WTC11 (cell line): ENCODE data around the gene RGS9BP. TPM values are rescaled to one million over a fixed set of nuclear protein-coding genes. Genes with fewer than 3 reads are reported as not detected.

Experiments
- ATAC-seq: fragments of 200-7000 bp; cut with Tn5 transposase; 2 replicates; pipeline ENCODE4 v1.10.0; 2021; ENCODE audit warnings: mild to moderate bottlenecking, moderate library complexity
- CTCF ChIA-PET: fragments of 300-600 bp; sonication (Branson Sonifier 250); formaldehyde crosslinking; loops from one replicate; lab custom pipeline; 2021; ENCODE audit warnings: antibody characterized with exemption; lab: Charles Lee
- POLR2A ChIA-PET: fragments of 350-600 bp; sonication (Branson Sonifier 250); formaldehyde crosslinking; loops from one replicate; lab custom pipeline; 2021; ENCODE audit warnings: antibody characterized with exemption; lab: Charles Lee
- DNase-seq: peaks from one replicate; pipeline ENCODE4 v3.0.0; 2021; ENCODE audit warnings: low spot score
- H3K27ac Mint-ChIP-seq: 2 replicates; pipeline ENCODE4 v1.8.0; 2021; ENCODE audit warnings: mixed read lengths
- H3K27me3 Mint-ChIP-seq: 2 replicates; pipeline ENCODE4 v1.8.0; 2021; ENCODE audit warnings: low read depth, mild to moderate bottlenecking, moderate library complexity, mixed read lengths
- H3K36me3 Mint-ChIP-seq: 2 replicates; pipeline ENCODE4 v1.8.0; 2021; ENCODE audit warnings: mixed read lengths
- H3K4me1 Mint-ChIP-seq: 2 replicates; pipeline ENCODE4 v1.8.0; 2022; ENCODE audit warnings: mixed read lengths
- H3K4me3 Mint-ChIP-seq: 2 replicates; pipeline ENCODE4 v1.8.0; 2021; ENCODE audit warnings: mild to moderate bottlenecking, moderate library complexity, mixed read lengths
- H3K9me3 Mint-ChIP-seq: 2 replicates; pipeline ENCODE4 v1.8.0; 2021; ENCODE audit warnings: mixed read lengths
- ATF1 ChIP-seq: sonication (generic); formaldehyde crosslinking; IDR thresholded peaks from 2 replicates; pipeline ENCODE4 v1.8.1; 2023; ENCODE audit warnings: mild to moderate bottlenecking, moderate library complexity, missing genetic modification reagents
- ATF3 ChIP-seq: sonication (generic); formaldehyde crosslinking; conservative IDR thresholded peaks from 2 replicates; pipeline ENCODE4 v1.8.1; 2022; ENCODE audit warnings: mild to moderate bottlenecking, missing genetic modification reagents
- ATF6 ChIP-seq: sonication (generic); formaldehyde crosslinking; IDR thresholded peaks from 2 replicates; pipeline ENCODE4 v1.8.1; 2023; ENCODE audit warnings: mild to moderate bottlenecking, missing genetic modification reagents
- CTCF ChIP-seq: fragments of 200-600 bp; IDR thresholded peaks from 2 replicates; pipeline ENCODE4 v1.8.0; 2022; ENCODE audit warnings: antibody characterized with exemption
- ERG ChIP-seq: fragments of 250-450 bp; sonication (Bioruptor Pico); IDR thresholded peaks from 2 replicates; pipeline ENCODE4 v1.8.0; 2021; ENCODE audit warnings: mild to moderate bottlenecking
- ETV6 ChIP-seq: sonication (generic); formaldehyde crosslinking; IDR thresholded peaks from 2 replicates; pipeline ENCODE4 v1.8.1; 2022; ENCODE audit warnings: mild to moderate bottlenecking, missing genetic modification reagents
- FOXP4 ChIP-seq: sonication (generic); formaldehyde crosslinking; IDR thresholded peaks from 2 replicates; pipeline ENCODE4 v1.8.0; 2022; ENCODE audit warnings: mild to moderate bottlenecking, missing genetic modification reagents
- JAZF1 ChIP-seq: fragments of 250-450 bp; sonication (Bioruptor Pico); IDR thresholded peaks from 2 replicates; pipeline ENCODE4 v1.9.0; 2021; ENCODE audit warnings: moderate library complexity, mild to moderate bottlenecking, inconsistent platforms
- NFATC4 ChIP-seq: fragments of 250-450 bp; sonication (Bioruptor Pico); IDR thresholded peaks from 2 replicates; pipeline ENCODE4 v1.9.0; 2021; ENCODE audit warnings: mild to moderate bottlenecking
- PRRX2 ChIP-seq: fragments of 250-450 bp; sonication (Bioruptor Pico); IDR thresholded peaks from 2 replicates; pipeline ENCODE4 v1.8.0; 2021; ENCODE audit warnings: mild to moderate bottlenecking
- ZNF219 ChIP-seq: sonication (generic); formaldehyde crosslinking; IDR thresholded peaks from 2 replicates; pipeline ENCODE4 v1.8.0; 2023; ENCODE audit warnings: missing genetic modification reagents, mild to moderate bottlenecking, borderline replicate concordance
- ZNF263 ChIP-seq: sonication (generic); formaldehyde crosslinking; IDR thresholded peaks from 2 replicates; pipeline ENCODE4 v1.8.1; 2022; ENCODE audit warnings: low read depth, mild to moderate bottlenecking, moderate library complexity, missing genetic modification reagents
- ZNF671 ChIP-seq: fragments of 250-450 bp; sonication (Bioruptor Pico); IDR thresholded peaks from 2 replicates; pipeline ENCODE4 v1.8.0; 2021; ENCODE audit warnings: mild to moderate bottlenecking
- total RNA-seq: library from RNA; stranded (reverse); gene quantifications from 3 replicates; pipeline ENCODE4 v1.2.3, GENCODE V29; 2021
- TF ChIP-seq, protein P1 (sequence below): fragments of 250-450 bp; sonication (Bioruptor Pico); conservative IDR thresholded peaks from 2 replicates; pipeline ENCODE4 v1.9.0; 2021; ENCODE audit warnings: mild to moderate bottlenecking
- TF ChIP-seq, protein P2 (sequence below): fragments of 250-450 bp; sonication (Bioruptor Pico); IDR thresholded peaks from 2 replicates; pipeline ENCODE4 v1.9.0; 2021; ENCODE audit warnings: mild to moderate bottlenecking, borderline replicate concordance
- TF ChIP-seq, protein P3 (sequence below): sonication (generic); formaldehyde crosslinking; IDR thresholded peaks from 2 replicates; pipeline ENCODE4 v1.8.1; 2022; ENCODE audit warnings: low read depth, mild to moderate bottlenecking, moderate library complexity, missing genetic modification reagents, borderline replicate concordance

The RGS9BP gene
- total RNA-seq, 1 experiment from 2014 or later = 0.24 TPM

DNA sequence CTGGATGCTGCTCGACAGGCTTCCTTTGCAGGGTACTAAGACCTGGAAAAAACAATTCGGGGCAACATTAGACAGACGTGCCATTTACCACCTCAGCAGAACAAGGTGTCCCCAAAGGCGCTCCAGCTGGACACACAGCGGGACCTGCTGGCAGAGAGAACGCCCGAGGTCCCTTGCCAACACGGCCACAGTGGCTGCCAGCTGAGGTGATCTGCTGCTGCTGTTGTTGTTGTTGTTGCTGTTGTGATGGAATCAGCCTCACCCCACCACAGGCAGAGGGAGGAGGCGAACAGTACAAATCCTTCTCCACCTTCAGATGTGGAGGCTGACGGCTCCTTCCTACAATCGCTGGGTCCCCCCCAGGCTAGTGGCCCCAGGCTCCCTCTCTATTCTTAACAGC lies 25.9 kb upstream of the RGS9BP start (continued):
- TF ChIP-seq ZNF219 (CRISPR knock-in tag) = no peak
- TF ChIP-seq JAZF1 (CRISPR knock-in tag) = no peak
- TF ChIP-seq ATF6 (CRISPR knock-in tag) = no peak

GRCh38 chr19:32650671-32651070 lies 25.0 kb upstream of the RGS9BP start:
- ATAC-seq = no peak

More at GRCh38 chr19:32650671-32651070, 25.0 kb upstream of the RGS9BP start:
- H3K4me1 Mint-ChIP-seq = peaks cover 20% of the 10 kb centered on the region
- no peak overlapping the region for H3K27ac Mint-ChIP-seq
- CTCF ChIA-PET = interaction anchor here (1.0 kb wide), 1 partner anchor 20 kb away, joined by 6 read pairs; no protein-coding TSS in a partner anchor
- TF ChIP-seq CTCF (no peak), ATF3 (CRISPR knock-in tag) (no peak), ERG (no peak), ZNF671 (no peak), ZNF263 (CRISPR knock-in tag) (no peak), PRRX2 (CRISPR knock-in tag) (no peak), ETV6 (no peak), ATF1 (CRISPR knock-in tag) (no peak), NFATC4 (CRISPR knock-in tag) (no peak), FOXP4 (CRISPR knock-in tag) (no peak)
- TF ChIP-seq, protein P1, sequence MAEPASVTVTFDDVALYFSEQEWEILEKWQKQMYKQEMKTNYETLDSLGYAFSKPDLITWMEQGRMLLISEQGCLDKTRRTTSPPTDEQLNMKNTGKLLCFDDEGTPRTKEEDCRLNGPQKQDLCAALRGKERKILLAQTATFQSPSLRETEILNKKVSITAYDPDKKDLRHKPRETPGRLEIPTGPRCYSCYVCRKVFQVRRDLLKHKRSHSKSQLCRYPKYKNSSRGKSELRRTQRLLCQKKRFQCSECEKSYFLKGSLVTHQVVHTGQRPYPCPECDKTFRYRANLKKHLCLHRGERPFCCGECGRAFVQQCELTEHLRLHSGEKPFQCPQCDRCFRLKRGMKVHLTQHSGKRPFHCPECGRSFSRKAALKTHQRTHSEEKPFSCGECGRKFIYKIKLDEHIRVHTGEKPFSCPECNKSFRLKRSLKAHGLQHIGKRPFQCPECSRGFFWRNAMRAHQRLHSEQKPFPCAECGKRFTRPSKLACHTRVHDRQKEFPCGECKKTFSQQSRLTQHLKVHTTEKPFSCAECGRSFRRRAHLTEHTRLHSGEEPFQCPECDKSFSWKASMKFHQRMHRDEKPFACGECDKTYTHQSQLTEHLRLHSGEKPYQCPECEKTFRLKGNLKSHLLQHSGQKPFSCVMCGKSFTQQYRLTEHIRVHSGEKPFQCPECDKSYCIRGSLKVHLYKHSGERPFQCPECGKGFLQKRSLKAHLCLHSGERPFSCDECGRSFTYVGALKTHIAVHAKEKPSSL = no peak
- TF ChIP-seq, protein P2, sequence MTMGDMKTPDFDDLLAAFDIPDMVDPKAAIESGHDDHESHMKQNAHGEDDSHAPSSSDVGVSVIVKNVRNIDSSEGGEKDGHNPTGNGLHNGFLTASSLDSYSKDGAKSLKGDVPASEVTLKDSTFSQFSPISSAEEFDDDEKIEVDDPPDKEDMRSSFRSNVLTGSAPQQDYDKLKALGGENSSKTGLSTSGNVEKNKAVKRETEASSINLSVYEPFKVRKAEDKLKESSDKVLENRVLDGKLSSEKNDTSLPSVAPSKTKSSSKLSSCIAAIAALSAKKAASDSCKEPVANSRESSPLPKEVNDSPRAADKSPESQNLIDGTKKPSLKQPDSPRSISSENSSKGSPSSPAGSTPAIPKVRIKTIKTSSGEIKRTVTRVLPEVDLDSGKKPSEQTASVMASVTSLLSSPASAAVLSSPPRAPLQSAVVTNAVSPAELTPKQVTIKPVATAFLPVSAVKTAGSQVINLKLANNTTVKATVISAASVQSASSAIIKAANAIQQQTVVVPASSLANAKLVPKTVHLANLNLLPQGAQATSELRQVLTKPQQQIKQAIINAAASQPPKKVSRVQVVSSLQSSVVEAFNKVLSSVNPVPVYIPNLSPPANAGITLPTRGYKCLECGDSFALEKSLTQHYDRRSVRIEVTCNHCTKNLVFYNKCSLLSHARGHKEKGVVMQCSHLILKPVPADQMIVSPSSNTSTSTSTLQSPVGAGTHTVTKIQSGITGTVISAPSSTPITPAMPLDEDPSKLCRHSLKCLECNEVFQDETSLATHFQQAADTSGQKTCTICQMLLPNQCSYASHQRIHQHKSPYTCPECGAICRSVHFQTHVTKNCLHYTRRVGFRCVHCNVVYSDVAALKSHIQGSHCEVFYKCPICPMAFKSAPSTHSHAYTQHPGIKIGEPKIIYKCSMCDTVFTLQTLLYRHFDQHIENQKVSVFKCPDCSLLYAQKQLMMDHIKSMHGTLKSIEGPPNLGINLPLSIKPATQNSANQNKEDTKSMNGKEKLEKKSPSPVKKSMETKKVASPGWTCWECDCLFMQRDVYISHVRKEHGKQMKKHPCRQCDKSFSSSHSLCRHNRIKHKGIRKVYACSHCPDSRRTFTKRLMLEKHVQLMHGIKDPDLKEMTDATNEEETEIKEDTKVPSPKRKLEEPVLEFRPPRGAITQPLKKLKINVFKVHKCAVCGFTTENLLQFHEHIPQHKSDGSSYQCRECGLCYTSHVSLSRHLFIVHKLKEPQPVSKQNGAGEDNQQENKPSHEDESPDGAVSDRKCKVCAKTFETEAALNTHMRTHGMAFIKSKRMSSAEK (CRISPR knock-in tag) = no peak
- TF ChIP-seq, protein P3, sequence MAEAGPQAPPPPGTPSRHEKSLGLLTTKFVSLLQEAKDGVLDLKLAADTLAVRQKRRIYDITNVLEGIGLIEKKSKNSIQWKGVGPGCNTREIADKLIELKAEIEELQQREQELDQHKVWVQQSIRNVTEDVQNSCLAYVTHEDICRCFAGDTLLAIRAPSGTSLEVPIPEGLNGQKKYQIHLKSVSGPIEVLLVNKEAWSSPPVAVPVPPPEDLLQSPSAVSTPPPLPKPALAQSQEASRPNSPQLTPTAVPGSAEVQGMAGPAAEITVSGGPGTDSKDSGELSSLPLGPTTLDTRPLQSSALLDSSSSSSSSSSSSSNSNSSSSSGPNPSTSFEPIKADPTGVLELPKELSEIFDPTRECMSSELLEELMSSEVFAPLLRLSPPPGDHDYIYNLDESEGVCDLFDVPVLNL = no peak
- DNase-seq = no peak
- peaks cover 40% of the 10 kb centered on the region for H3K36me3 Mint-ChIP-seq
- no peaks in the 10 kb centered on the region for H3K27me3 Mint-ChIP-seq
- H3K9me3 Mint-ChIP-seq = no peaks in the 10 kb centered on the region
- POLR2A ChIA-PET = no interaction called here
- no peak overlapping the region for H3K4me3 Mint-ChIP-seq
